GM21619 (cell line): Measurements from ENCODE around the gene ZDHHC9.

Source experiments
- ATAC-seq: cut with Tn5 transposase; IDR thresholded peaks from one replicate; pipeline ENCODE4 v1.9.1; 2021; ENCODE audit not compliant: unreplicated experiment

ZDHHC9 gene

GRCh38 chrX:129823115-129823514 lies 20.6 kb downstream of the ZDHHC9 start:
- ATAC-seq: no peak

GRCh38 chrX:129818123-129818522 lies 25.6 kb downstream of the ZDHHC9 start:
- no peak for ATAC-seq

- ATAC-seq: no peak
Measured at GRCh38 chrX:129813662-129814368, 29.9 kb downstream of the ZDHHC9 start.

- ATAC-seq: no peak
Measured at GRCh38 chrX:129808829-129809796, 34.6 kb downstream of the ZDHHC9 start.

GRCh38 chrX:129808158-129808828 lies 35.4 kb downstream of the ZDHHC9 start:
- ATAC-seq: no peak

GRCh38 chrX:129804806-129805205 lies 38.9 kb downstream of the ZDHHC9 start:
- no peak for ATAC-seq

GRCh38 chrX:129802863-129803262 lies 40.8 kb downstream of the ZDHHC9 start:
- ATAC-seq: no peak

GRCh38 chrX:129800186-129800585 lies 43.5 kb downstream of the ZDHHC9 start:
- ATAC-seq: no peak

- no peak for ATAC-seq
Measured at GRCh38 chrX:129798888-129799287, 44.8 kb downstream of the ZDHHC9 start.

GRCh38 chrX:129798456-129798855 lies 45.2 kb downstream of the ZDHHC9 start:
- ATAC-seq: no peak

- no peak for ATAC-seq
Measured at GRCh38 chrX:129797251-129797906, 46.3 kb downstream of the ZDHHC9 start.

GRCh38 chrX:129795584-129795983 lies 48.1 kb downstream of the ZDHHC9 start:
- ATAC-seq: no peak

- no peak for ATAC-seq
Measured at GRCh38 chrX:129793604-129794191, 50.0 kb downstream of the ZDHHC9 start.

- no peak for ATAC-seq
Measured at GRCh38 chrX:129792586-129793291, 50.9 kb downstream of the ZDHHC9 start.

GRCh38 chrX:129791961-129792570 lies 51.6 kb downstream of the ZDHHC9 start:
- no peak for ATAC-seq

GRCh38 chrX:129791336-129791735 lies 52.4 kb downstream of the ZDHHC9 start:
- no peak for ATAC-seq

- ATAC-seq: no peak
Measured at GRCh38 chrX:129790808-129791207, 52.9 kb downstream of the ZDHHC9 start.

- ATAC-seq: no peak
Measured at GRCh38 chrX:129790146-129790545, 53.5 kb downstream of the ZDHHC9 start.

- no peak for ATAC-seq
Measured at GRCh38 chrX:129788527-129788926, 55.2 kb downstream of the ZDHHC9 start.
